Astrocyte (in vitro differentiated cells and primary cell): Measurements from ENCODE around the gene DGCR2.

Experiments used
- EZH2 ChIP-seq: IDR thresholded peaks from 2 replicates; pipeline ENCODE4 v1.6.1; 2012; ENCODE audit warnings: mild to moderate bottlenecking, low read length, inconsistent platforms; ENCODE audit not compliant: insufficient read depth
- TF ChIP-seq, protein P1 (sequence below): IDR thresholded peaks from 2 replicates; pipeline ENCODE4 v1.5.1; 2011; ENCODE audit warnings: low read depth, mild to moderate bottlenecking, inconsistent platforms, low read length, moderate library complexity; ENCODE audit not compliant: insufficient read depth

DNA sequence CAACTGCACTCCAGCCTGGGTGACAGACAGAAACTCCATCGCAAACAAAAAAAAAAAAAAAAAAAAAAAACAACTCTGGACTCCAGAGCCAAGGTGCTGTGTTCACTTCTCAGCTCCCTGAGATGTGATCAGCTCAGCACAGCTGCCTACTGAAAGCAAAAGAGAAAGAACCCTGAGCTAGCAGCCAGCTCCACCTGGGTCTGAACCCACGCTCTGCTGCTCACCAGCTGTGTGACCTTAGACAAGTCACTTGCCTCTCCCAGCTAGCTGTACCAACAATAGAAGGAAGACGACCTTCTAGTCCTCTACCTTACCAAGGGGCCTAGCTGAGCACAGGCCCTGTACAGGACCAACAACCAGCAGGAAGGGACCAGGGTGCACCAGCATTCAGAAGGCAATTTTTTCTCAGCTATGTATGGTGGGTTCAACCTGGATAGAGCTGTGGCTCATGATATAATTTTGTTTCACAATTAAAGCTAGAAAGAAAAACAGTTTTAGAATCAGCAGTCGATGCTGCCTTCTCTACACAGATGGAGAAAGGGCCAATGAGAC, 3.8 kb downstream of the DGCR2 start:
- TF ChIP-seq EZH2 = no peak
- TF ChIP-seq, protein P1, sequence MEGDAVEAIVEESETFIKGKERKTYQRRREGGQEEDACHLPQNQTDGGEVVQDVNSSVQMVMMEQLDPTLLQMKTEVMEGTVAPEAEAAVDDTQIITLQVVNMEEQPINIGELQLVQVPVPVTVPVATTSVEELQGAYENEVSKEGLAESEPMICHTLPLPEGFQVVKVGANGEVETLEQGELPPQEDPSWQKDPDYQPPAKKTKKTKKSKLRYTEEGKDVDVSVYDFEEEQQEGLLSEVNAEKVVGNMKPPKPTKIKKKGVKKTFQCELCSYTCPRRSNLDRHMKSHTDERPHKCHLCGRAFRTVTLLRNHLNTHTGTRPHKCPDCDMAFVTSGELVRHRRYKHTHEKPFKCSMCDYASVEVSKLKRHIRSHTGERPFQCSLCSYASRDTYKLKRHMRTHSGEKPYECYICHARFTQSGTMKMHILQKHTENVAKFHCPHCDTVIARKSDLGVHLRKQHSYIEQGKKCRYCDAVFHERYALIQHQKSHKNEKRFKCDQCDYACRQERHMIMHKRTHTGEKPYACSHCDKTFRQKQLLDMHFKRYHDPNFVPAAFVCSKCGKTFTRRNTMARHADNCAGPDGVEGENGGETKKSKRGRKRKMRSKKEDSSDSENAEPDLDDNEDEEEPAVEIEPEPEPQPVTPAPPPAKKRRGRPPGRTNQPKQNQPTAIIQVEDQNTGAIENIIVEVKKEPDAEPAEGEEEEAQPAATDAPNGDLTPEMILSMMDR = no peak
